HepG2 (cell line): ENCODE data around the gene EMILIN1. TPM values are rescaled to one million over a fixed set of nuclear protein-coding genes. Genes with fewer than 3 reads are reported as not detected.

ENCODE experiments used
- CBX2 ChIP-seq, 2 experiments: fragments of 200-600 bp in 1 of 2; sonication (generic); formaldehyde crosslinking in 1 of 2; IDR thresholded peaks; 2 replicates each; pipeline versions ENCODE4 v1.7.0 to v1.8.1; 2018 to 2022; ENCODE audit warnings: low read depth in 2 of 2, low read length in 1 of 2, mild to moderate bottlenecking in 1 of 2, missing genetic modification reagents in 1 of 2
- MATR3 ChIP-seq: sonication (generic); formaldehyde crosslinking; IDR thresholded peaks from 2 replicates; pipeline ENCODE4 v1.4.0; 2020; ENCODE audit warnings: missing genetic modification reagents
- MIER2 ChIP-seq: IDR thresholded peaks from 2 replicates; pipeline ENCODE4 v1.6.1; 2016; ENCODE audit warnings: missing biosample characterization, missing genetic modification reagents
- MXI1 ChIP-seq: IDR thresholded peaks from 3 replicates; pipeline ENCODE4 v1.6.1; 2012; ENCODE audit warnings: low read depth, low read length, inconsistent platforms, borderline replicate concordance
- MYC ChIP-seq: sonication (generic); formaldehyde crosslinking; IDR thresholded peaks from 2 replicates; pipeline ENCODE4 v1.9.0; 2021; ENCODE audit warnings: missing genetic modification reagents, borderline replicate concordance
- NCOA2 ChIP-seq: sonication (generic); formaldehyde crosslinking; IDR thresholded peaks from 2 replicates; pipeline ENCODE4 v1.8.0; 2022; ENCODE audit warnings: inconsistent platforms
- NFYC ChIP-seq: IDR thresholded peaks from 2 replicates; pipeline ENCODE4 v1.6.1; 2016; ENCODE audit warnings: missing genetic modification reagents, missing compliant biosample characterization
- PRPF4 ChIP-seq: fragments of 200-400 bp; formaldehyde crosslinking; IDR thresholded peaks from 2 replicates; pipeline ENCODE4 v1.6.1; 2016; ENCODE audit warnings: low read length, low read depth; ENCODE audit not compliant: poor library complexity, severe bottlenecking
- TFDP2 ChIP-seq: sonication (generic); formaldehyde crosslinking; IDR thresholded peaks from 2 replicates; pipeline ENCODE4 v1.4.0; 2020; ENCODE audit warnings: missing genetic modification reagents
- ZFP36L2 ChIP-seq: sonication (generic); formaldehyde crosslinking; IDR thresholded peaks from 2 replicates; pipeline ENCODE4 v1.4.0; 2020; ENCODE audit warnings: missing genetic modification reagents
- ZFP62 ChIP-seq: sonication (generic); formaldehyde crosslinking; IDR thresholded peaks from 2 replicates; pipeline ENCODE4 v1.4.0; 2020; ENCODE audit warnings: missing genetic modification reagents
- ZNF207 ChIP-seq: fragments of 450-650 bp; IDR thresholded peaks from 2 replicates; pipeline ENCODE4 v1.6.1; 2016; ENCODE audit warnings: antibody characterized with exemption, borderline replicate concordance
- ZNF274 ChIP-seq: sonication (generic); formaldehyde crosslinking; IDR thresholded peaks from 2 replicates; pipeline ENCODE4 v1.5.1; 2020; ENCODE audit warnings: mild to moderate bottlenecking, missing genetic modification reagents
- ZNF660 ChIP-seq: sonication (generic); formaldehyde crosslinking; IDR thresholded peaks from 2 replicates; pipeline ENCODE4 v1.5.1; 2020; ENCODE audit warnings: mild to moderate bottlenecking, low read depth, missing genetic modification reagents, borderline replicate concordance
- ZNF687 ChIP-seq: sonication (generic); formaldehyde crosslinking; IDR thresholded peaks from 2 replicates; pipeline ENCODE4 v1.5.1; 2020; ENCODE audit warnings: mild to moderate bottlenecking, missing genetic modification reagents, moderate library complexity
- polyA plus RNA-seq, 8 experiments: library from polyadenylated mRNA; depleted of rRNA in 3 of 8; stranded (reverse) in 7 of 8; unstranded in 1 of 8; fragments of >200 nt; fragmentation: Illumina TruSeq in 4 of 8; extraction: Trizol in 4 of 8; gene quantifications; 2 replicates each; pipeline versions ENCODE4 v1.2.1 to v1.2.3, GENCODE V29; 2011 to 2016; ENCODE audit warnings: low read depth in 4 of 8, missing spikeins in 1 of 8, mixed read lengths in 1 of 8; ENCODE audit not compliant: insufficient read depth in 1 of 8
- total RNA-seq, 5 experiments: library from RNA; depleted of rRNA; stranded (reverse); fragments of >200 nt; fragmentation: Illumina TruSeq; extraction: Trizol; gene quantifications; 2 replicates each; pipeline ENCODE4 v1.2.3, GENCODE V29; 2016; ENCODE audit warnings: low read depth in 1 of 5
- TF ChIP-seq, protein P1 (sequence below): IDR thresholded peaks from 2 replicates; pipeline ENCODE4 v1.6.1; 2016; ENCODE audit warnings: low read depth, borderline replicate concordance
- TF ChIP-seq, protein P2 (sequence below): sonication (generic); formaldehyde crosslinking; IDR thresholded peaks from 2 replicates; pipeline ENCODE4 v1.4.0; 2020; ENCODE audit warnings: missing genetic modification reagents
- TF ChIP-seq, protein P3 (sequence below): sonication (generic); formaldehyde crosslinking; IDR thresholded peaks from 2 replicates; pipeline ENCODE4 v1.5.0; 2020; ENCODE audit warnings: missing genetic modification reagents
- TF ChIP-seq, protein P4 (sequence below), 2 experiments: sonication (generic) in 1 of 2; formaldehyde crosslinking in 1 of 2; IDR thresholded peaks; 2 replicates each; pipeline versions ENCODE4 v1.4.0 to v1.6.1; 2018 to 2020; ENCODE audit warnings: missing genetic modification reagents in 2 of 2, borderline replicate concordance in 1 of 2, low read depth in 1 of 2, mild to moderate bottlenecking in 1 of 2, missing biosample characterization in 1 of 2

EMILIN1 gene
- total and polyA plus RNA-seq, 2 of the 13 experiments (the other 11 are each of a cell fraction or from before 2014, with no cell fraction given), result 8.1 to 9.7 TPM

DNA sequence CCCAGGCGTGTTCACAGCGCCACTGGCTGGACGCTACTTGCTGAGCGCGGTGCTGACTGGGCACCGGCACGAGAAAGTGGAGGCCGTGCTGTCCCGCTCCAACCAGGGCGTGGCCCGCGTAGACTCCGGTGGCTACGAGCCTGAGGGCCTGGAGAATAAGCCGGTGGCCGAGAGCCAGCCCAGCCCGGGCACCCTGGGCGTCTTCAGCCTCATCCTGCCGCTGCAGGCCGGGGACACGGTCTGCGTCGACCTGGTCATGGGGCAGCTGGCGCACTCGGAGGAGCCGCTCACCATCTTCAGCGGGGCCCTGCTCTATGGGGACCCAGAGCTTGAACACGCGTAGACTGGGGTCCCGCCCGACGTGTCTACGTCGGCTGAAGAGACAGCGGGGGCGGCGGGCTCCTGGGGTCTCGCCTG lies 7.3 kb downstream of the EMILIN1 start (continued):
- TF ChIP-seq ZNF687 (CRISPR knock-in tag) (peak; percentile 37), MIER2 (CRISPR knock-in tag) (no peak), MXI1 (no peak), MYC (CRISPR knock-in tag) (peak; percentile 66; the same call in 1 of the 2 replicates), NCOA2 (CRISPR knock-in tag) (no peak), TFDP2 (CRISPR knock-in tag) (no peak), ZNF660 (CRISPR knock-in tag) (no peak), ZFP62 (CRISPR knock-in tag) (no peak), NFYC (CRISPR knock-in tag) (no peak), CBX2 (IDR thresholded peaks at IDR 0.05; ENCODE audit: low read depth, low read length) (no peak), CBX2 (CRISPR knock-in tag; IDR thresholded peaks at IDR 0.05; ENCODE audit: low read depth) (no peak), ZFP36L2 (CRISPR knock-in tag) (no peak), MATR3 (CRISPR knock-in tag) (no peak), ZNF274 (0 out of 2 replicates have a peak, but pooled peaks have one; percentile 3), PRPF4 (peak; percentile 55), ZNF207 (no peak)
- TF ChIP-seq, protein P1, sequence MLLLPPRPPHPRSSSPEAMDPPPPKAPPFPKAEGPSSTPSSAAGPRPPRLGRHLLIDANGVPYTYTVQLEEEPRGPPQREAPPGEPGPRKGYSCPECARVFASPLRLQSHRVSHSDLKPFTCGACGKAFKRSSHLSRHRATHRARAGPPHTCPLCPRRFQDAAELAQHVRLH (CRISPR knock-in tag), result no peak
- TF ChIP-seq, protein P2, sequence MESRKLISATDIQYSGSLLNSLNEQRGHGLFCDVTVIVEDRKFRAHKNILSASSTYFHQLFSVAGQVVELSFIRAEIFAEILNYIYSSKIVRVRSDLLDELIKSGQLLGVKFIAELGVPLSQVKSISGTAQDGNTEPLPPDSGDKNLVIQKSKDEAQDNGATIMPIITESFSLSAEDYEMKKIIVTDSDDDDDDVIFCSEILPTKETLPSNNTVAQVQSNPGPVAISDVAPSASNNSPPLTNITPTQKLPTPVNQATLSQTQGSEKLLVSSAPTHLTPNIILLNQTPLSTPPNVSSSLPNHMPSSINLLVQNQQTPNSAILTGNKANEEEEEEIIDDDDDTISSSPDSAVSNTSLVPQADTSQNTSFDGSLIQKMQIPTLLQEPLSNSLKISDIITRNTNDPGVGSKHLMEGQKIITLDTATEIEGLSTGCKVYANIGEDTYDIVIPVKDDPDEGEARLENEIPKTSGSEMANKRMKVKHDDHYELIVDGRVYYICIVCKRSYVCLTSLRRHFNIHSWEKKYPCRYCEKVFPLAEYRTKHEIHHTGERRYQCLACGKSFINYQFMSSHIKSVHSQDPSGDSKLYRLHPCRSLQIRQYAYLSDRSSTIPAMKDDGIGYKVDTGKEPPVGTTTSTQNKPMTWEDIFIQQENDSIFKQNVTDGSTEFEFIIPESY, result peak; percentile 90
- TF ChIP-seq, protein P3, sequence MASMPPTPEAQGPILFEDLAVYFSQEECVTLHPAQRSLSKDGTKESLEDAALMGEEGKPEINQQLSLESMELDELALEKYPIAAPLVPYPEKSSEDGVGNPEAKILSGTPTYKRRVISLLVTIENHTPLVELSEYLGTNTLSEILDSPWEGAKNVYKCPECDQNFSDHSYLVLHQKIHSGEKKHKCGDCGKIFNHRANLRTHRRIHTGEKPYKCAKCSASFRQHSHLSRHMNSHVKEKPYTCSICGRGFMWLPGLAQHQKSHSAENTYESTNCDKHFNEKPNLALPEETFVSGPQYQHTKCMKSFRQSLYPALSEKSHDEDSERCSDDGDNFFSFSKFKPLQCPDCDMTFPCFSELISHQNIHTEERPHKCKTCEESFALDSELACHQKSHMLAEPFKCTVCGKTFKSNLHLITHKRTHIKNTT (CRISPR knock-in tag), result no peak
- TF ChIP-seq, protein P4, sequence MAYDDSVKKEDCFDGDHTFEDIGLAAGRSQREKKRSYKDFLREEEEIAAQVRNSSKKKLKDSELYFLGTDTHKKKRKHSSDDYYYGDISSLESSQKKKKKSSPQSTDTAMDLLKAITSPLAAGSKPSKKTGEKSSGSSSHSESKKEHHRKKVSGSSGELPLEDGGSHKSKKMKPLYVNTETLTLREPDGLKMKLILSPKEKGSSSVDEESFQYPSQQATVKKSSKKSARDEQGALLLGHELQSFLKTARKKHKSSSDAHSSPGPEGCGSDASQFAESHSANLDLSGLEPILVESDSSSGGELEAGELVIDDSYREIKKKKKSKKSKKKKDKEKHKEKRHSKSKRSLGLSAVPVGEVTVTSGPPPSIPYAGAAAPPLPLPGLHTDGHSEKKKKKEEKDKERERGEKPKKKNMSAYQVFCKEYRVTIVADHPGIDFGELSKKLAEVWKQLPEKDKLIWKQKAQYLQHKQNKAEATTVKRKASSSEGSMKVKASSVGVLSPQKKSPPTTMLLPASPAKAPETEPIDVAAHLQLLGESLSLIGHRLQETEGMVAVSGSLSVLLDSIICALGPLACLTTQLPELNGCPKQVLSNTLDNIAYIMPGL (CRISPR knock-in tag; IDR thresholded peaks at IDR 0.05; ENCODE audit: borderline replicate concordance in 1 of 2, low read depth in 1 of 2), result 0 out of 4 replicates have a peak, but pooled peaks of 1 of the 2 experiments have one; percentile 5
